Measurements from ENCODE around the gene GTF3C5. TPM values are rescaled to one million over a fixed set of nuclear protein-coding genes. Genes with fewer than 3 reads are reported as not detected.

Gene GTF3C5
- total and polyA plus RNA-seq, 9 of the 15 experiments (the other 6 are each of a cell fraction or from before 2014, with no cell fraction given), result 3.8 to 118 (median 83.7) TPM

- TF ChIP-seq ZNF407 (IDR thresholded peaks at IDR 0.05; ENCODE audit: low read depth) (no peak), SMARCE1 (IDR thresholded peaks at IDR 0.05) (no peak), CREBBP (IDR thresholded peaks at IDR 0.05; ENCODE audit: low read depth, low read length) (no peak), HDAC2 (IDR thresholded peaks at IDR 0.05) (0 out of 2 replicates have a peak, but pooled peaks have one; percentile 25), PHF8 (IDR thresholded peaks at IDR 0.05; ENCODE audit: borderline replicate concordance, low read length) (no peak), SP2 (IDR thresholded peaks at IDR 0.05; ENCODE audit: extremely low read depth, low read depth, low read length, poor library complexity, severe bottlenecking) (no peak), ZNF263 (CRISPR knock-in tag; IDR thresholded peaks at IDR 0.05; ENCODE audit: borderline replicate concordance) (no peak), DDX20 (tag; IDR thresholded peaks at IDR 0.05; ENCODE audit: low read depth) (no peak), SMARCC2 (IDR thresholded peaks at IDR 0.05; ENCODE audit: low read depth) (no peak), GATAD2A (IDR thresholded peaks at IDR 0.05) (no peak), NFRKB (IDR thresholded peaks at IDR 0.05; ENCODE audit: low read depth) (peak; percentile 0; the same call in 1 of the 2 replicates), ZNF140 (CRISPR knock-in tag; IDR thresholded peaks at IDR 0.05) (no peak), GATA2 (CRISPR knock-in tag; IDR thresholded peaks at IDR 0.05) (no peak), ZFPM2 (CRISPR knock-in tag; IDR thresholded peaks at IDR 0.05) (no peak), EWSR1 (IDR thresholded peaks at IDR 0.05; ENCODE audit: borderline replicate concordance, low read depth, partially characterized antibody) (no peak), SREBF2 (CRISPR knock-in tag; IDR thresholded peaks at IDR 0.05) (0 out of 2 replicates have a peak, but pooled peaks have one; percentile 58), HLTF (IDR thresholded peaks at IDR 0.05) (no peak), CREM (IDR thresholded peaks at IDR 0.05; ENCODE audit: low read depth) (no peak), ZKSCAN8 (CRISPR knock-in tag; IDR thresholded peaks at IDR 0.05) (no peak), HOXB6 (CRISPR knock-in tag; IDR thresholded peaks at IDR 0.05; ENCODE audit: borderline replicate concordance) (no peak), ZKSCAN1 (IDR thresholded peaks at IDR 0.05; ENCODE audit: low read depth, low read length) (no peak), ZNF79 (CRISPR knock-in tag; IDR thresholded peaks at IDR 0.05; ENCODE audit: low read depth) (no peak), ZNF589 (CRISPR knock-in tag; IDR thresholded peaks at IDR 0.05; ENCODE audit: low read depth) (no peak), ZBTB34 (CRISPR knock-in tag; IDR thresholded peaks at IDR 0.05) (no peak)
Observed at GRCh38 chr9:133031130-133031422, 279 bp downstream of the GTF3C5 start (continued).
